ENCODE data around the gene VPREB3. TPM values are rescaled to one million over a fixed set of nuclear protein-coding genes. Genes with fewer than 3 reads are reported as not detected.
A peak's percentile ranks its signal among the peaks of the same experiment; 100 is the strongest.

The VPREB3 gene
- total RNA-seq, 4 donors from 2014 or later, result not detected

DNA sequence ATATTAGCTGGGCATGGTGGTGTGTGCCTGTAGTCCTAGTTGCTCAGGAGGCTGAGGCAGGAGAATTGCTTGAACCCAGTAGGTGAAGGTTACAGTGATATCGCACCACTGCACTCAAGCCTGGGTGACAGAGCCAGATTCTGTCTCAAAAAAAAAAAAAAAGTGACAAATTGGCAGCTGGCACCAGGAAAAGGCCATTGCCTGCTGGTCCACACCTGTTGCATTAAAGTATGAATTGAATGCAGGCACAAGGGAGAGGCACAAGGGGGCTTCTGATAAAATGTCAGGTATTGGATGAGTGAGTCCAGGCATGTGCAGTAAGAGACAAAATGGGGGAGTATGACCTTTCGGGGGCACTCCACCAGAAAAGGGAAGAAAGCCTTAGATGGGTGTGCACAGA, 31.5 kb downstream of the VPREB3 start:
- Histone ChIP-seq H3K36me3 (no peaks in the 10 kb centered on the region), H3K9me3 (no peaks in the 10 kb centered on the region), H3K27me3 (no peaks in the 10 kb centered on the region), H3K4me3 (replicated peaks in 1 of 3) (no peak overlapping the region), H3K27ac (peak overlapping the region in 2 of 3 donors; percentile 15 to 62), H3K4me1 (peaks cover 3 to 8% of the 10 kb centered on the region in 2 donors)
- intact Hi-C loops (cut with DNase I), result no loop called here
- 66 to 84% methylated on average over 2 of the region's 2 CpGs for WGBS, 2 donors
- TF ChIP-seq, protein P1, sequence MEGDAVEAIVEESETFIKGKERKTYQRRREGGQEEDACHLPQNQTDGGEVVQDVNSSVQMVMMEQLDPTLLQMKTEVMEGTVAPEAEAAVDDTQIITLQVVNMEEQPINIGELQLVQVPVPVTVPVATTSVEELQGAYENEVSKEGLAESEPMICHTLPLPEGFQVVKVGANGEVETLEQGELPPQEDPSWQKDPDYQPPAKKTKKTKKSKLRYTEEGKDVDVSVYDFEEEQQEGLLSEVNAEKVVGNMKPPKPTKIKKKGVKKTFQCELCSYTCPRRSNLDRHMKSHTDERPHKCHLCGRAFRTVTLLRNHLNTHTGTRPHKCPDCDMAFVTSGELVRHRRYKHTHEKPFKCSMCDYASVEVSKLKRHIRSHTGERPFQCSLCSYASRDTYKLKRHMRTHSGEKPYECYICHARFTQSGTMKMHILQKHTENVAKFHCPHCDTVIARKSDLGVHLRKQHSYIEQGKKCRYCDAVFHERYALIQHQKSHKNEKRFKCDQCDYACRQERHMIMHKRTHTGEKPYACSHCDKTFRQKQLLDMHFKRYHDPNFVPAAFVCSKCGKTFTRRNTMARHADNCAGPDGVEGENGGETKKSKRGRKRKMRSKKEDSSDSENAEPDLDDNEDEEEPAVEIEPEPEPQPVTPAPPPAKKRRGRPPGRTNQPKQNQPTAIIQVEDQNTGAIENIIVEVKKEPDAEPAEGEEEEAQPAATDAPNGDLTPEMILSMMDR (IDR thresholded peaks at IDR 0.05), result no peak
- DNase-seq, result no peak

DNA sequence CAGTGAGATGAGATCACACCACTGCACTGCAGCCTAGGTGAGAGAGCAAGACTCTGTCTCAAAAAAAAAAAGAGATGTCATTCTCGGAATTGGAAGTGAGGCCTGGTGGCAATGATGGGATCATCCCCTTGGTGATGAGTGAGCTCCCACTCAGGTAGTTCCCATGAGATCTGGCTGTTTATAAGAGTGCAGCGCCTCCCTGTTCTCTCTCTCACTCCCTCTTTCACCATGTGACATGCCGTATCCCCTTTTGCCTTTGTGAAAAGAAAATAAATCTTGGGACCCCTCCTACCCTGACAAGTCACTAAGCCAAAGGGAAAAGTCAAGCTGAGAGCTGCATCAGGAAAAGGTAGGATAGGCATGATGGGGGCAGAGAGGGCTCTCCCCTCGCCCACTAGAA, 32.1 kb downstream of the VPREB3 start:
- 68 to 81% methylated on average over 4 of the region's 4 CpGs for WGBS, 2 donors
- no peak overlapping the region for H3K4me3 ChIP-seq (replicated peaks in 1 of 3)
- DNase-seq, result no peak
- no peaks in the 10 kb centered on the region for H3K9me3 ChIP-seq
- H3K36me3 ChIP-seq, result no peaks in the 10 kb centered on the region
- no peak for TF ChIP-seq POLR2A (IDR thresholded peaks at IDR 0.05)
- TF ChIP-seq, protein P1 (IDR thresholded peaks at IDR 0.05), result no peak
- no peaks in the 10 kb centered on the region for H3K27me3 ChIP-seq
- intact Hi-C loops (cut with DNase I), result no loop called here
- no peak overlapping the region for H3K27ac ChIP-seq
- H3K4me1 ChIP-seq, result peaks cover 3 to 12% of the 10 kb centered on the region in 2 donors

DNA sequence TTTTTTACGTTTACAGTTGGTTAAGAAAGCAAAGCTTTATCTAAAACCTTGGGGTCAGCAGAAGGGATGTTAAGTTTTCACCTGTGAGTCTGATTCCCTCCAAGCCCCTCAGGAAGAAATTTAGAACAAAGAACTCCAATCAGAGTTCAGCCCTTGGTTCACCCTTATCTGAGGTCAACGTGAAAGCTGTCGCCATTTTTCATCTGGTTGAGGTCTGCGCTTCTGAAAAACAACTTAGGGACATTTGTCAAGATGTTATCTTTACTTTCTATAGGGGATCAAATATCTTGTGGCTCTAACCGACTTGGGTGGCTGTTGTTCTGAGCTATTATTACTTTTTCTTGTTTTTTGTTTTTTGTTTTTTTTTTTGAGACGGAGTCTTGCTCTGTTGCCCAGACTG, 33.4 kb downstream of the VPREB3 start:
- intact Hi-C loops (cut with DNase I), result no loop called here

DNA sequence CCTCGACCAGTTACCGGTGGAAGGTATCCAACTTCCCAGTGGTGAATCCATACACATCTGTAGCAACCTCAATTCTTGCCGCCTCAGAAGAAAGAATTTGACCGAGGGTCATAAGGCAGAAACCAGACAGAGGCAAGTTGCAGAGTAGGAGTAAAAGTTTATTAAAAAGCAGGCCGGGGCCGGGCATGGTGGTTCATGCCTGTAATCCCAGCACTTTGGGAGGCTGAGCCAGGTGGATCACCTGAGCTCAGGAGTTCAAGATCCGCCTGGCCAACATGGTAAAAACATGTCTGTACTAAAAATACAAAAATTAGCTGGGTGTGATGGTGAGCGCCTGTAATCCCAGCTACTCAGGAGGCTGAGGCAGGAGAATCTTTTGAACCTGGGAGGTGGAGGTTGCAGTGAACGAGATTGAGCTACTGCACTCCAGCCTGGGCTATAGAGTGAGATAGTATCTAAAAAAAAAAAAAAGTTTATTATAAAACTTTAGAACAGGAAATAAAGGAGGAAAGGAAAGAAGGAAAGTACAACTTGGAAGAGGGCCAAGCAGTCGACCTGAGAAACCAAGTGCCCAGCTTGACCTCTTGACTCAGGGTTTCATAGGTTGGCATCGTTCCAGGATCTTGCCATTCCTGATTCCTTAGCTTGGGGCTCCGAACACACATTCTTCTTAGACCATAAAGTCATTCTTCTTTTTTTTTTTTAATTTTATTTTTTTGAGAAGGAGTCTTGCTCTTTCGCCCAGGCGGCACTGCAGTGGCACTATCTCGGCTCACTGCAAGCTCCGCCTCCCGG, 35.7 kb downstream of the VPREB3 start:
- TF ChIP-seq, protein P1 (IDR thresholded peaks at IDR 0.05), result no peak
- no peak for TF ChIP-seq POLR2A (IDR thresholded peaks at IDR 0.05)

More for the DNA sequence above, 33.4 kb downstream of the VPREB3 start:
- H3K4me3 ChIP-seq (replicated peaks in 1 of 3), result no peak overlapping the region
- peaks cover 11 to 19% of the 10 kb centered on the region in 2 donors for H3K4me1 ChIP-seq
- H3K27me3 ChIP-seq, result no peaks in the 10 kb centered on the region
- TF ChIP-seq, protein P1 (IDR thresholded peaks at IDR 0.05), result no peak
- no peak for TF ChIP-seq POLR2A (IDR thresholded peaks at IDR 0.05)
- no peaks in the 10 kb centered on the region for H3K36me3 ChIP-seq
- no peak for DNase-seq
- H3K9me3 ChIP-seq, result no peaks in the 10 kb centered on the region
- 73 to 85% methylated on average over 6 of the region's 6 CpGs for WGBS, 2 donors
- no peak overlapping the region for H3K27ac ChIP-seq

More for the DNA sequence above, 35.7 kb downstream of the VPREB3 start:
- Histone ChIP-seq H3K27me3 (no peaks in the 10 kb centered on the region), H3K36me3 (no peaks in the 10 kb centered on the region), H3K9me3 (no peaks in the 10 kb centered on the region), H3K4me3 (replicated peaks in 1 of 3) (no peak overlapping the region), H3K4me1 (peaks cover 11 to 19% of the 10 kb centered on the region in 2 donors), H3K27ac (no peak overlapping the region)
- 86 to 87% methylated on average over 17 of the region's 17 CpGs for WGBS, 2 donors
- intact Hi-C loops (cut with DNase I), result no loop called here
- no peak for DNase-seq
